Suprapubic skin (tissue), 3 donors: ENCODE measurements around the gene HECA.

Experiments used
- POLR2A ChIP-seq, 2 donors: fragments of 450-650 bp; IDR thresholded peaks; one replicate each; pipeline ENCODE4 v1.6.1; 2017; ENCODE audit warnings: antibody characterized with exemption in 2 of 2, mild to moderate bottlenecking in 2 of 2, moderate library complexity in 2 of 2
- TF ChIP-seq, protein P1 (sequence below), 2 donors: fragments of 200-600 bp in 1 of 2; fragments of 450-650 bp in 1 of 2; sonication (generic) in 1 of 2; IDR thresholded peaks; one replicate each; pipeline ENCODE4 v1.5.1; 2016 to 2019; ENCODE audit warnings: antibody characterized with exemption in 2 of 2, mild to moderate bottlenecking in 1 of 2, moderate library complexity in 1 of 2

DNA sequence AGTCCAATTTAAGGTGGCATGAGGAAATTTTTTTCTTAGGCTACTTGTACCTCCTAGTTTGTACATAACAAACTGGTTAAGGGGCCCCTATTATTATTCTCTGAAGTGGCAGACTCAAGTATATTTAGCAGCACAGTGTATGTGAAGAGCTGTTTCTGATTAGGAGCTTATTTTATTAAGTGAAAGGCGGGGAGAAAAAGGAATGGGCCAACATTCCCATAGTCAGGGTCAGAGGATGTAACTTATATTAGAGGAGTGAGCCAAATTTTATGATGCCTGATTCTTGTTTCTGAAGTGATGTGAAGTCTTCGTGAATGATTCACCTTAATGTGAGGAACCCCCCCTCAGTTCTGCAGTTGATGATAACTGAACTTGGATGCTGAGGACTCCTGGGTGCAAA, 2.8 kb downstream of the HECA start:
- TF ChIP-seq, protein P1, sequence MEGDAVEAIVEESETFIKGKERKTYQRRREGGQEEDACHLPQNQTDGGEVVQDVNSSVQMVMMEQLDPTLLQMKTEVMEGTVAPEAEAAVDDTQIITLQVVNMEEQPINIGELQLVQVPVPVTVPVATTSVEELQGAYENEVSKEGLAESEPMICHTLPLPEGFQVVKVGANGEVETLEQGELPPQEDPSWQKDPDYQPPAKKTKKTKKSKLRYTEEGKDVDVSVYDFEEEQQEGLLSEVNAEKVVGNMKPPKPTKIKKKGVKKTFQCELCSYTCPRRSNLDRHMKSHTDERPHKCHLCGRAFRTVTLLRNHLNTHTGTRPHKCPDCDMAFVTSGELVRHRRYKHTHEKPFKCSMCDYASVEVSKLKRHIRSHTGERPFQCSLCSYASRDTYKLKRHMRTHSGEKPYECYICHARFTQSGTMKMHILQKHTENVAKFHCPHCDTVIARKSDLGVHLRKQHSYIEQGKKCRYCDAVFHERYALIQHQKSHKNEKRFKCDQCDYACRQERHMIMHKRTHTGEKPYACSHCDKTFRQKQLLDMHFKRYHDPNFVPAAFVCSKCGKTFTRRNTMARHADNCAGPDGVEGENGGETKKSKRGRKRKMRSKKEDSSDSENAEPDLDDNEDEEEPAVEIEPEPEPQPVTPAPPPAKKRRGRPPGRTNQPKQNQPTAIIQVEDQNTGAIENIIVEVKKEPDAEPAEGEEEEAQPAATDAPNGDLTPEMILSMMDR (IDR thresholded peaks at IDR 0.05): no peak
- TF ChIP-seq POLR2A (IDR thresholded peaks at IDR 0.05): no peak
